GM19238 (cell line): ENCODE data around the gene SCN2A.

ENCODE experiments used
- DNase-seq: peaks from one replicate; pipeline ENCODE4 v3.0.0; 2011; ENCODE audit warnings: low spot score; ENCODE audit not compliant: insufficient read length

SCN2A gene

DNA sequence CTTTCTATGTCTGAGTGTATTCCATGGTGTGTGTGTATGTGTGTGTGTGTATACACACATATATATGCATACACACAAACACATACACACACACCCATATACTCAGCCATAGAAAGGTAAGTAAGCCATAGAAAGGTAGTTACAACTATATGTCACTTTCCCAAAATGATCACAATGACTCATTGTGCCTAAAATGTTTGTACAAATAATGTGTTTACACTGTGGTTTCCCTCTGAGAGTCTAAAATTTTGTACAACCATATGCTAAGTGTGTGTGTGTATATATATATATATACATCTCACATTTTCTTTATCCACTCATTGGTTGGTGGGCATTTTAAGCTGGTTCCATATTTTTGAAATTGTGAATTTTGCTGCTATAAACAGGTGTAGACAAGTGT, 175.0 kb downstream of the SCN2A start:
- DNase-seq: no peak

GRCh38 chr2:165417009-165417408, 177.8 kb downstream of the SCN2A start:
- DNase-seq: no peak

DNA sequence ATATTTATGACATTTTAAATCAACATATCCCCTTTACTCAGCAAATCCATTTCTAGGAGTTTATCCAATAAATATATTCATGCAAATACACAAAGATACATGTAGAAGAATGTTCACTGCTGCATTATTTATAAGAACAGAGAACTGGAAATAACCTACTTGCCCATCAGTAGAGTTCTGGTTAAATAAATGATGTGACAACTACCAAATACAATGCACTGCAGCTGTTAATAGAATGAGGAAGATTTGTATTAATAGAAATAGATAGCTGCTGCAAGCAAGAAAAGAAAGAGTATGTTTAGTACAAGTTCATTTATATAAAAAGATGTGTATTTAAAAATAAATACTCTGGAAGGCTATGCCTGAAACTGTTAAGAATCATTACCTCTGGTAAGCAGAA, 181.0 kb downstream of the SCN2A start:
- no peak for DNase-seq

DNA sequence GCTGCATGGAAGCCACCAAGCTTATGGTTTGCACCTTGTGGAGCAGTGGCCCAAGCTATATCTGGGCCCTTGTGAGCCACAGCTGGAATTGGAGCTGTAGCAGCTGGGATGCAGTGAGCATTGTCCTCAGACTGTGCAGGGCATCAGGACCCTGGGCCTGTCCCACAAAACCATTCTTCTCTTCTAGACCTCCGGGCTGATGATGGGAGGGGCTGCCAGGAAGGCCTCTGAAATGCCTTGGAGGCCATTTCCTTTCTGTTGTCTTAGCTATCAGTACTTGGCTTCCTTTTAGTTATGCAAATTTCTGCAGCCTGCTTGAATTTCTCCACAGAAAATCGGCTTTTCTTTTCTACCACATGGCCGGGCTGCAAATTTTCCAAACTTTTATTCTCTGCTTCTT, 183.9 kb downstream of the SCN2A start:
- no peak for DNase-seq

- no peak for DNase-seq
Observed at GRCh38 chr2:165425556-165425955, 186.3 kb downstream of the SCN2A start.

- DNase-seq: no peak
Observed at GRCh38 chr2:165427686-165428085, 188.5 kb downstream of the SCN2A start.

DNA sequence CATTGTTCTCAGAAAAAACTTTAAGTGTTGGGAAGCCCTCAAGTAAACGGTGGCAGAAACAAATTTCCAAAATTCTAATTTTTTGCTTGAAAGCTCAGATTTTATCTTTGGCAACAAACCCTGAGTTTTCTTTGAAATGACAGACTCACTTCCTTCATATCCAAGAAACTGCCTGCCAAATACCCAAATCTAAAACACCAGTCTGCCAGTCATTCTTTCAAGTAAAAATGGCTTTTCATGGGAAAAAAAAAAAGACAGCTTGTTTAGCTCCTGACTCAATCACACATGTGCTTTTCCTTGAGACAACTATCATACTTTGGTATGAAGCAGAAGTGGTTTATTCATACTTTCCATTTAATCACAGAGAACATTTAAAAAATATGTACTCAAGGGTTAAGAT, 189.7 kb downstream of the SCN2A start:
- no peak for DNase-seq

DNA sequence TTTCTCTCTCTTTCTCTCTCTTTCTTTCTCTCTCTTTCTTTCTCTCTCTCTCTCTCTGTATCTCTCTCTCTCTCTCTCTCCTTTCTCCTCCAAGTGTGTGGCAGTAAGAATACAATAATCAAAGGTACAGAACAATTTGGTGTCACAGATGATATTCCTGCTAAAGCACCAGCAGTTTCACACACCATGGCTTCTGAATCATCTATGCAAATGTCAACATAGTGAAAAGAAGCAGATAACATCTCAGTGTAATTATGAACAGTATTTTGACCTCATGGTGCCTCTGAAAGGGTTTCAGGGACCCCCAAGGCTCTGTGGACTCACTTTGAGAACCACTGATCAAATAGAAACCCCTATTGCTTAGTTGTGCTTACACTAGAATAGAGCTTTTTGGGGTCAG, 191.8 kb downstream of the SCN2A start:
- no peak for DNase-seq

DNA sequence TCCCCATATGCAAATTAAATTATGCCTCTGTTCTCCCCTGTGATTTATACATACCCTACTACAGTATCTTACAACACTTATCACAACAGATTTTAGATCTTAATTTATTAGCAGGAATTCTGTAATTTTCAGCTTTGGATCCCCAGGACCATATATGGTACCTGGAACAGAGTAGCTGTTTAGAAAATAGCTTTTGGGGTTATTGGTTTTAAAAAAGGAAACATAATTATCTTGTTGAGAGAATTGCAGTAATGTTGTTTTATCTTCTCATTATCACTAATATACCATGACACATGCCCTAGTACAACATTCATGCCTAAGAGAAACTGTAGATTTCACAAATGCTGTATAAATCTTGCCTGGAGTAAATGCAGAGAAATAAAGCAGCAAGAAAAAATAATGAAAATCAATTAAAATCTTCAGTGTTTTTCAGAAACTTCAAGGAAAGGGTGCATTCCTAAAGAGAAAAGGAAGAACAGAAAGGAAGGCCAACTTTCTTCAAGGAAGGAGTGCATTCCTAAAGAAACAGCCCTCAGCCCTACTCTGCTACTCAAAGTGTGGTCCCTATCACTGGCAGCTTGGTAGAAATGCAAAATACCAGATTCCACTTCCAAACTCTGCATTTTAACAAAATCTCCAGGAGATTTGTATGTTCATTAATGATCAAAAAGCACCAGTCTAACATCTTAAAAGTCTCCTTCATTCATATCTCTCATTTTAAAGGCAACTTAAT, 193.2 kb downstream of the SCN2A start:
- DNase-seq: no peak

GRCh38 chr2:165434865-165435496, 195.8 kb downstream of the SCN2A start:
- DNase-seq: no peak

DNA sequence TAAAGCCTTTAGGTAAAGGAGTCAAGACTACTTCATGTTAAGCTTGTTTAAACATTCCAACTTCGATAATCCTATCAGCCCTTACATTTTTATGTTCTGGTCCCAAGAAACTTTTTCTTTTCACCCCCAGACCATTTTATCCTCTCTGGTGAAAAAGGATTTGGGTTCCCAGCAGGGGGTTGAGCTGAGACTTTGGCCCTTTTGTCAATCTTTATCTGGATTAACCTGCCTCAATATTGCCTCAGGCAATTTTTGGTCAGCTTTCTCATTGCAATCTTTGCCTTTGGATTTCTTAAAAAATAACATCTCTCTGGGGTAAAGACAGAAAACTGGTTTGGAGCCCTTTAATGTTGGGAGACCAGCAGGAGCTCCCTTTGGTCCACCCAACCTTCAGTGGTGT, 196.4 kb downstream of the SCN2A start:
- DNase-seq: no peak

- DNase-seq: no peak
Observed at GRCh38 chr2:165436559-165436958, 197.3 kb downstream of the SCN2A start.

DNA sequence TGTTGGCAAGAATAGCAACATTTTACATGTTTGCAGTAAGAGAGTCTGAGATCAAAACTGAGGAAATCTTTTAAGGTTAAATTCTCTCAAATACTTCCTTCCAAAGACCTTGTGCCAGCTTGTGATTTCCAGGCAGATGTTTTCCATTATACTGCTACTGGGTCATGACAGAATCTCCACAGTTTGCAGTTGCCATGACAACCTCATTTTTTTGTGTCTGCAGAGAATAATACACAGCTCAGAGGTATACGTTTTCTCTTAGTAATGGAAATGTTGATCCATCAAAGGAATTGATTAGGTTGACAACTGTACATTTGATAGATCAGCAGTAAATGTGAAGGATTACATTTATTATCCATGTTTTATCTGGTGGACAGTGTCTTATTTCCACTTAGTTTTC, 201.2 kb downstream of the SCN2A start:
- DNase-seq: no peak
